Kidney tubule cell (primary cell): Measurements from ENCODE around the gene CCL16.
A peak's percentile ranks its signal among the peaks of the same experiment; 100 is the strongest.
"Not testable (repeated sequence)": the region's sequence is repeated elsewhere in the genome, so short reads cannot be mapped to it uniquely, and the experiment has no call there.

Source experiments
- DNase-seq: peaks from one replicate; pipeline ENCODE4 v3.0.0-alpha.2; 2018; ENCODE audit warnings: low spot score

Gene CCL16, protein sequence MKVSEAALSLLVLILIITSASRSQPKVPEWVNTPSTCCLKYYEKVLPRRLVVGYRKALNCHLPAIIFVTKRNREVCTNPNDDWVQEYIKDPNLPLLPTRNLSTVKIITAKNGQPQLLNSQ

GRCh38 chr17:35981246-35981645 lies at the start of gene CCL16:
Gene CCL16, minus strand, starts transcription at chr17:35981497. Its CDS starts 77 bp downstream, at chr17:35981420.
- no peak for DNase-seq

- no peak for DNase-seq
Observed at GRCh38 chr17:36030956-36031355, 49.7 kb upstream of the CCL16 start.

DNA sequence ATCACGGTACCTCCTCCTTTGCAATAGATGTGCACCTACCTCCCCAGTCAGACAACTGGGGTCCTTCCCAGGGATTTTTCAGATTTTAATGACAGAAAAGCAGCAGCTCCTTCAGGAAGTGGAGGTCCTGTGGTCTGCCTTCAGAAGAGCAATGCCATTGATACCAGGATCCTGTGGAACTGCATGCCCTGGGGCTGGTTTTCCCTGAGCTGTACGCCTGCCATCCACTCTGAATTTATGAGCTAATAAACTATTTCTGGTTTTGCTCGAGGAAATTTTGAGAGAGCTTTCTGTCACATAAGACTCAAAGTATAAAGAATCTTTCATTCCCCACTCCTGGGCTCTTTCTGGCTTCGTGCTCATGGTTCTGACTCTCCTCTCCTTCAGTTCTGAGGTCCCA lies 46.5 kb upstream of the CCL16 start:
- no peak for DNase-seq

DNA sequence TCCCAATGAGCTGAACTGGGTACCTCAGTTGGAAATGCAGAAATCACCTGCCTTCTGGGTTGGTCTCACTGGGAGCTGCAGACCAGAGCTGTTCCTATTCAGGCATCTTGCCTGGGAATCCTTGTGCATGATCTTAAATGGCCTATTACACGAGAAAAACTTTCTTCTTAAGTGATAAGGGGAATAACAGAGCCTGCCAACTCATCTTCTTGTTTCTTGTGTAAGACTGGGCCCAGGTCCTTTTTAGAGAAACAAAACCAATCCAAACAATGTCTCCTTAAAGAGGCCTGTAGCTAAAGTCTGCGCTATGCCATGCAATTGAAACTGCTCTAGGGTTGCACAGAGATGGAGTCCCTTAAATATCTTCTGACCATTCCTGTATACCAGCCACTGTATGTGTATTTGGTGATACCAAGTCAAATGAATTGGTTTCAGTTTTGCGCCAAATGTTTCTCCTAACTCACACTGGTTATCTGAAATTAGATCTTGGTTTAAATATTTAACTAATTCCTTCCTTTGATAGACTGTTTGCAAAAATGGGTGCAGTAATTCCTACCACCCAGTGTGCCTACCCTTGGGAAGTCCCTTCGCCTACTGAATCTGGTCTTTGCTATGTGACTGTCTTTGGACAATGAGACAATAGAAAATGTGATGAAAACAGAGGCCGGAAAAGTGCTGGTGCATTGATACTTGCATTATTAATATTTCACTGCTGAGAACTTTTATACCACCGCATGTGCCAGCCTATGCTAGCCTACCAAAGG lies 43.0 kb upstream of the CCL16 start:
- DNase-seq, result no peak

- DNase-seq, result no peak
Observed at GRCh38 chr17:36019423-36019822, 38.1 kb upstream of the CCL16 start.

- DNase-seq, result no peak
Observed at GRCh38 chr17:36017799-36018198, 36.5 kb upstream of the CCL16 start, which contains the start of gene CCL23. Gene CCL23, minus strand, starts transcription at chr17:36017972. Its CDS starts 75 bp downstream, at chr17:36017897.

GRCh38 chr17:36016555-36016954 lies 35.3 kb upstream of the CCL16 start:
- no peak for DNase-seq

- DNase-seq, result not testable (repeated sequence)
Observed at GRCh38 chr17:36015895-36016294, 34.6 kb upstream of the CCL16 start.

DNA sequence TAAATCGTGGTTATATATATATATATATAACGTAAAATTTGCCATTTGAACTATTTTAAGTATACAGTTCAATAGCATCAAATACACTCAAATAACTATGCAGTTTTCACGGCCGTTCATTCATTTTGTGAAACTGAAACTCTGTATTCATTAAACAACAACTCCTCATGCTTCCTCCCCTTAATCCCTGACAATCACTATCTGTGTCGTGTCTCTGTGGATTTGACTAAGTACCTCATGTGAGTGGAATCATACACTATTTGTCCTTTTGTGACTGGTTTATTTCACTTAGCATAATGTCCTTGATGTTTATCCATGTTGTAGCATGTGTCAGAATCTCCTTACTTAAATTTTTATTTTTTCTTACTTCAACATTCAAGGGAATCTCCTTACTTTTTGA lies 33.6 kb upstream of the CCL16 start:
- DNase-seq, result no peak

DNA sequence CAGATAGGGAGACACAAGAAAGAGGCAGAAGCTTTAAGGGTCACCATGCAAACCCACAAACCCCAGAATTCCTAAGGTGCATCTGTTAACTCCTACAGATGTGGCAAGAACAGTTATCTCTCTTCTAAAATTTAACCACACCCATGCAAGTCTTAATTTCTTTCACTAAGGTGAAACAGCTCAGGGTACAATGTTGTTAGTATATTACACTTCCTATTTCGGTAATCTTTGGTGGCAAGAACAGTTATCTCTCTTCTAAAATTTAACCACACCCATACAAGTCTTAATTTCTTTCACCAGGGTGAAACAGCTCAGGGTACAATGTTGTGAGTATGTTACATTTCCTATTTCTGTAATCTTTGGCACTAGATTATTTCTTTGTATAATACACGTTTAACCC lies 29.9 kb upstream of the CCL16 start:
- DNase-seq, result no peak

DNA sequence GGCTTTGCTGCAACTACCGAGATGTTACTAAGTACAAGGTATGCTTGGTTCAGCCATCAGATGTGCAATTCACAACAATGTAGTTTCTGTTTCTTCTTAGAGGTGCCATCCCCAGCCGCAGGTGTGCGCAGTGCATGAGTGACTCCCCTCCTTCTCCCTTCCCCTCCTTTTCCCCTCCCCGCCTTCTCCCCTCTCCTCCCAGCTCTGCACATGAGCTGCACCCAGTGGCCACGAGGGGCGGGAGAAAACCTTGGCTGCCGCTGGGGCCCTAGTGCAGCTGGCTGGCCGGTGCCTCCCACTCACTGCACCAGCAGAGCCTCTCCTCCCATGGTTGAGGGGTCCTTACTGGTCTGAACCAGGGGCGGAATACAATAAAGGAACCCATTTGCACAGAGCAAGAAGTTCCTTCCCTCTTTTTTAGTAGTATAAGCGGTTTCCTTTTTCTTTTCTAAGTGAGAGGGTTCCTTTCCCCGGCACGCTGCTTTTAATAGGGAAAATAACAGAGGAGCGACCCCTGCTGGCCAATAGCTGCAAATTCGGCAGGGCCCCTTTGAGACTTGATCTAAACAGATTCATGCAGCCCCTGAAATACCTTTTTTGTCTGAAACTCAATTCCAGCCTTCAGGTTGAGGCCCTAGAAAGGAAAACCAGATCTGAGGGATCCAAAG lies 27.8 kb upstream of the CCL16 start:
- DNase-seq, result no peak

DNA sequence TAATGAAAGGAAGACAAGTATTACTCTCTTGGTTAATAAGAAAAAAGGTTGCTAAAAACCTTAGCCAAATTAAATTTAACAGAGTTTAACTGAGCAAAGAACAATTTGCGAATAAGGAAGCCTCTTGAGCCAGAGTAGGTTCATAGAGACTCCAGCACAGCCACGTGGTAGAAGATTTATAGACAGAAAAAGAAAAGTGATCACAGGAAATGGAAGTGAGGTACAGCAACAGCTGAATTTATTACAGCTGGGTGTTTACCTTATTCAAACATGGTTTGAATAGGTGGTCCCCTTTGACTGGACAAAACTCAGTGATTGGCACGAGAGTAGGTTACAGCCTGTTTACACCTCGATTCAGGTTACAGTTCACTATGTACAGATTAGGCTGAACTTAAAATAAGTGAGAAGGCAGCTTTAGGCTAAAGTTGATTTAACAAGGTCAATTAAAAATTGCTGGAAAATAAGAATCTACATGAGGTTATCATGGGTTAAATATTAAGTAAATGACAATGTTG lies 23.4 kb upstream of the CCL16 start:
- no peak for DNase-seq

DNA sequence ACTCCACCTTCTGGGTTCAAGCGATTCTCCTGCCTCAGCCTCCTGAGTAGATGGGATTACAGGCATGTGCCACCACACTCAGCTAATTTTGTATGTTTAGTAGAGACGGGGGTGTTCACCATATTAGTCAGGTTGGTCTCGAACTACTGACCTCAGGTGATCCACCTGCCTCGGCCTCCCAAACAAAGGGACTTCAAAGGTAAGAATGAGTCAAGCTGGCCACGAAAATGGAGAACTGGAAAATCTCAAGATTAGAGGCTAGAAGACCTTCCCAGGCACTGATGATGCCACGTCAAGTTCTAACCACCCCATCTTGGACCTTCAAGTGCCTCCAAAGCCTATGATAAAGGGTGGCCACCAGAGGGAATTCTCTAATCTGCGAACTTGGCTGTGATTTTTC lies 21.3 kb upstream of the CCL16 start:
- no peak for DNase-seq

GRCh38 chr17:36001862-36002603 lies 20.7 kb upstream of the CCL16 start:
- DNase-seq, result peak; percentile 36

GRCh38 chr17:36001110-36001771 lies 19.9 kb upstream of the CCL16 start, which contains the start of gene CCL15:
Gene CCL15, minus strand, starts transcription at chr17:36001553. Its CDS starts 61 bp downstream, at chr17:36001492.
- no peak for DNase-seq

GRCh38 chr17:36000732-36001109 lies 19.4 kb upstream of the CCL16 start:
- DNase-seq, result no peak

DNA sequence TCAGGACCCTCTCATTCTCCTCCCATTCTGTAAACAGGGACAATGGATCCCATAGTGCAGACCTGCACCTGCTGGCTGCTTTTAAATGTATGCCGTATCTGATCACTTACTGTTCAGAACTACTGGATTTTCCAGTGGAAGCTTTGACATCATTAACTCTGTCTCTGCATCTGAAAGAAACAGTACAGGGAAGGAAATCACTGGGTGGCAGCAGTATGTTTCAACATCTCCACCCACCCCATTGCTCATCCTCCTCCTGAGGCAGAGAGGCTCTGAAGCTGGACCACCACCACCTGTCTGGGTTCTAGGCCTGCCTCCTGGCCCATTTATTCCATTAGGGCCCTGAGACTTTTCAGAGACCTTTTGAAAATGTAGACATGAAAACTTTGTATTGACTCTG lies 17.5 kb upstream of the CCL16 start:
- DNase-seq, result no peak

DNA sequence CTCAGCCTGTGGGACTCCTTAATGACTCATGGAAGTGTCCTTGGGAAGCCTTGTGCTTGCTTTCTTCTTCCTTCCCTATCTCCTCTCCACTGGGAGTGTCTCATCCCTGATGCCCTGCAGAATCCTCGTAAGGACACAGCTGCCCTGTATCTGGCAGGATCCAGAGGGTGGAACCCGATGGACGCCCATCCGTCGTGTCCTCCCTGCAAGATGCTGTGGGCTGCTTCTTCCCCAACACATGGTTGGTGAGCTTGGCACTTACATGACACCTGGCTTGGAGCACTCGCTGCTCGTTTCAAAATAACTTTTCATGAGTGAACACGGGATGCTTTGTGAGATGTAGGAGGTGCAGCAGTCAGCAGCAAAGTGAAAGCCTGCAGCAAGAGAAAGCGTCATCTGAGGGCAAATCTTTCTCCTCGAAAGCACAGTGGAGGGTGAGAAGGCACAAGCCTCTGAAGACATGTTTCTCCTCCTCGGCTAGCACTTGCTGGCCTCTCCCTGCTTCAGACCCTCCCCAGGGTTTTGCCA lies 16.8 kb upstream of the CCL16 start:
- no peak for DNase-seq

DNA sequence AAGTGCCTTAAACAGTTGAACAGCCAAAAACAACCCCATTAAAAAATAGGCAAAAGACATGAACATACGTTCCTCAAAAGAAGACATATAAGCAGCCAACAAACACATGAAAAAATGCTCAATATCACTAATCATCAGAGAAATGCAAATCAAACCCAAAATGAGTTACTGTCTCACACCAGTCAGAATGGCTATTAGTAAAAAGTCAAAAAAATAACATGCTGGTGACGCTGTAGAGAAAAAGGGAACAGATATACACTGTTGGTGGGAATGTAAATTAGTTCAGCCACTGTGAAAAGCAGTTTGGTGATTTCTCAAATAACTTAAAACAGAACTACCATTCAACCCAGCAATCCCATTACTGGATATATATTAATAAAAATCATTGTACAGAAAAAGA lies 14.0 kb upstream of the CCL16 start:
- not testable (repeated sequence) for DNase-seq

GRCh38 chr17:35991075-35991474 lies 9.8 kb upstream of the CCL16 start:
- DNase-seq, result no peak

DNA sequence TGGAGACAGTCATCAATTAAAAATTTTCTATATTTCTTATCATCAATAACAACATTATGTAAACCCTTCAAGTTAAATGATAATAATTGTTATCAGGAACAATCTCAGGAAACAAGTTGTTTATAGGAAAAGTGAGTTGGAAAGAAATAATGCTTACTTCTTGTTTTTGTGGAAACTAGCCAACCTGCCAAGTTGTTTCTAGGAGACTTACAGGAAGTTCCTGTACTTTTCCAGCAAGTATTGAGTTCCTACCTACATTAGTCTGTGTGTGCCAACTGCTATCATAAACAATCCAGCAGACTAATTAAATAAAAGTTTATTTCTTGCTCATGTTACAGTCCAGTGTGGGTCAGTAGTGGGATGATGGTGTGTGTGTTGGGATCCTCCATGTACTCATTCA lies 6.9 kb upstream of the CCL16 start:
- DNase-seq, result no peak

- no peak for DNase-seq
Observed at GRCh38 chr17:35986643-35987042, 5.3 kb upstream of the CCL16 start, which contains the start of gene CCL14. Gene CCL14, minus strand, starts transcription at chr17:35986729. Its CDS starts 80 bp downstream, at chr17:35986649.
